Measurements from ENCODE around the gene LCNL1.

GRCh38 chr9:136951541-136952320 is 31.1 kb upstream of the LCNL1 start, which contains the start of gene LCN12:
- no peak for TF ChIP-seq EP300 (IDR thresholded peaks at IDR 0.05)
- no peak for TF ChIP-seq CTCF (IDR thresholded peaks at IDR 0.05)
- no peak for TF ChIP-seq POLR2AphosphoS5 (IDR thresholded peaks at IDR 0.05)
